Measurements from ENCODE around the gene HCN1.

Gene HCN1

GRCh38 chr5:45440466-45440865, 255.7 kb downstream of the HCN1 start:
- no peaks in the 10 kb centered on the region for H3K36me3 ChIP-seq (ENCODE audit: insufficient read depth, low read length)

GRCh38 chr5:45437752-45438151, 258.4 kb downstream of the HCN1 start:
- no peak overlapping the region for H3K4me3 ChIP-seq (ENCODE audit: low read depth, low read length)

More at GRCh38 chr5:45440466-45440865, 255.7 kb downstream of the HCN1 start:
- Histone ChIP-seq H3K27ac (ENCODE audit: low read depth, low read length) (no peak overlapping the region), H3K27me3 (ENCODE audit: insufficient read depth, low read length) (no peaks in the 10 kb centered on the region), H3K79me2 (ENCODE audit: control insufficient read depth, insufficient read depth, low read length, unreplicated experiment) (no peaks in the 10 kb centered on the region), H2AFZ (ENCODE audit: low read length, unreplicated experiment) (no peak overlapping the region), H3K4me3 (ENCODE audit: low read depth, low read length) (no peak overlapping the region), H3K4me1 (ENCODE audit: control insufficient read depth, insufficient read depth, low read length, unreplicated experiment) (no peaks in the 10 kb centered on the region)

GRCh38 chr5:45417285-45417998, 278.7 kb downstream of the HCN1 start:
- Histone ChIP-seq H3K4me3 (ENCODE audit: low read depth, low read length) (no peak overlapping the region), H2AFZ (ENCODE audit: low read length, unreplicated experiment) (no peak overlapping the region), H3K4me1 (ENCODE audit: control insufficient read depth, insufficient read depth, low read length, unreplicated experiment) (no peaks in the 10 kb centered on the region), H3K79me2 (ENCODE audit: control insufficient read depth, insufficient read depth, low read length, unreplicated experiment) (no peaks in the 10 kb centered on the region), H3K27me3 (ENCODE audit: insufficient read depth, low read length) (no peaks in the 10 kb centered on the region), H3K36me3 (ENCODE audit: insufficient read depth, low read length) (no peaks in the 10 kb centered on the region), H3K27ac (ENCODE audit: low read depth, low read length) (no peak overlapping the region)

More at GRCh38 chr5:45437752-45438151, 258.4 kb downstream of the HCN1 start:
- Histone ChIP-seq H3K27me3 (ENCODE audit: insufficient read depth, low read length) (no peaks in the 10 kb centered on the region), H2AFZ (ENCODE audit: low read length, unreplicated experiment) (no peak overlapping the region), H3K79me2 (ENCODE audit: control insufficient read depth, insufficient read depth, low read length, unreplicated experiment) (no peaks in the 10 kb centered on the region), H3K27ac (ENCODE audit: low read depth, low read length) (no peak overlapping the region), H3K4me1 (ENCODE audit: control insufficient read depth, insufficient read depth, low read length, unreplicated experiment) (no peaks in the 10 kb centered on the region), H3K36me3 (ENCODE audit: insufficient read depth, low read length) (no peaks in the 10 kb centered on the region)

GRCh38 chr5:45414620-45415573, 281.3 kb downstream of the HCN1 start:
- Histone ChIP-seq H3K27ac (ENCODE audit: low read depth, low read length) (no peak overlapping the region), H3K4me3 (ENCODE audit: low read depth, low read length) (no peak overlapping the region), H3K36me3 (ENCODE audit: insufficient read depth, low read length) (no peaks in the 10 kb centered on the region), H3K79me2 (ENCODE audit: control insufficient read depth, insufficient read depth, low read length, unreplicated experiment) (no peaks in the 10 kb centered on the region), H3K27me3 (ENCODE audit: insufficient read depth, low read length) (no peaks in the 10 kb centered on the region), H3K4me1 (ENCODE audit: control insufficient read depth, insufficient read depth, low read length, unreplicated experiment) (no peaks in the 10 kb centered on the region), H2AFZ (ENCODE audit: low read length, unreplicated experiment) (no peak overlapping the region)

- H3K4me3 ChIP-seq (ENCODE audit: low read depth, low read length), result no peak overlapping the region
- no peaks in the 10 kb centered on the region for H3K27me3 ChIP-seq (ENCODE audit: insufficient read depth, low read length)
- no peak overlapping the region for H3K27ac ChIP-seq (ENCODE audit: low read depth, low read length)
Observed at GRCh38 chr5:45411971-45412612, 284.1 kb downstream of the HCN1 start.

GRCh38 chr5:45410304-45410995, 285.7 kb downstream of the HCN1 start:
- H3K4me1 ChIP-seq (ENCODE audit: control insufficient read depth, insufficient read depth, low read length, unreplicated experiment), result no peaks in the 10 kb centered on the region
- no peak overlapping the region for H3K4me3 ChIP-seq (ENCODE audit: low read depth, low read length)
- H3K27me3 ChIP-seq (ENCODE audit: insufficient read depth, low read length), result no peaks in the 10 kb centered on the region
- H3K27ac ChIP-seq (ENCODE audit: low read depth, low read length), result no peak overlapping the region
- no peaks in the 10 kb centered on the region for H3K36me3 ChIP-seq (ENCODE audit: insufficient read depth, low read length)
- H2AFZ ChIP-seq (ENCODE audit: low read length, unreplicated experiment), result no peak overlapping the region
- no peaks in the 10 kb centered on the region for H3K79me2 ChIP-seq (ENCODE audit: control insufficient read depth, insufficient read depth, low read length, unreplicated experiment)

More at GRCh38 chr5:45411971-45412612, 284.1 kb downstream of the HCN1 start:
- no peak overlapping the region for H2AFZ ChIP-seq (ENCODE audit: low read length, unreplicated experiment)
- H3K4me1 ChIP-seq (ENCODE audit: control insufficient read depth, insufficient read depth, low read length, unreplicated experiment), result no peaks in the 10 kb centered on the region
- H3K36me3 ChIP-seq (ENCODE audit: insufficient read depth, low read length), result no peaks in the 10 kb centered on the region
- H3K79me2 ChIP-seq (ENCODE audit: control insufficient read depth, insufficient read depth, low read length, unreplicated experiment), result no peaks in the 10 kb centered on the region

GRCh38 chr5:45408067-45408466, 288.1 kb downstream of the HCN1 start:
- Histone ChIP-seq H2AFZ (ENCODE audit: low read length, unreplicated experiment) (no peak overlapping the region), H3K4me1 (ENCODE audit: control insufficient read depth, insufficient read depth, low read length, unreplicated experiment) (no peaks in the 10 kb centered on the region), H3K27me3 (ENCODE audit: insufficient read depth, low read length) (no peaks in the 10 kb centered on the region), H3K4me3 (ENCODE audit: low read depth, low read length) (no peak overlapping the region), H3K27ac (ENCODE audit: low read depth, low read length) (no peak overlapping the region), H3K36me3 (ENCODE audit: insufficient read depth, low read length) (no peaks in the 10 kb centered on the region), H3K79me2 (ENCODE audit: control insufficient read depth, insufficient read depth, low read length, unreplicated experiment) (no peaks in the 10 kb centered on the region)

- Histone ChIP-seq H3K79me2 (ENCODE audit: control insufficient read depth, insufficient read depth, low read length, unreplicated experiment) (no peaks in the 10 kb centered on the region), H2AFZ (ENCODE audit: low read length, unreplicated experiment) (no peak overlapping the region), H3K4me1 (ENCODE audit: control insufficient read depth, insufficient read depth, low read length, unreplicated experiment) (no peaks in the 10 kb centered on the region), H3K27ac (ENCODE audit: low read depth, low read length) (no peak overlapping the region), H3K27me3 (ENCODE audit: insufficient read depth, low read length) (no peaks in the 10 kb centered on the region), H3K36me3 (ENCODE audit: insufficient read depth, low read length) (no peaks in the 10 kb centered on the region), H3K4me3 (ENCODE audit: low read depth, low read length) (no peak overlapping the region)
Observed at GRCh38 chr5:45402804-45403455, 293.2 kb downstream of the HCN1 start.

- H2AFZ ChIP-seq (ENCODE audit: low read length, unreplicated experiment), result no peak overlapping the region
- H3K36me3 ChIP-seq (ENCODE audit: insufficient read depth, low read length), result no peaks in the 10 kb centered on the region
- H3K4me3 ChIP-seq (ENCODE audit: low read depth, low read length), result no peak overlapping the region
- no peak overlapping the region for H3K27ac ChIP-seq (ENCODE audit: low read depth, low read length)
- H3K79me2 ChIP-seq (ENCODE audit: control insufficient read depth, insufficient read depth, low read length, unreplicated experiment), result no peaks in the 10 kb centered on the region
- H3K4me1 ChIP-seq (ENCODE audit: control insufficient read depth, insufficient read depth, low read length, unreplicated experiment), result no peaks in the 10 kb centered on the region
- H3K27me3 ChIP-seq (ENCODE audit: insufficient read depth, low read length), result no peaks in the 10 kb centered on the region
Observed at GRCh38 chr5:45399041-45399440, 297.1 kb downstream of the HCN1 start.
